Stimulated activated CD4-positive, alpha-beta T cell treated with anti-CD3 and anti-CD28 coated beads, Interleukin-1b, Interleukin-23, amount 100 ng/mL, for 1 hour (primary cell): ENCODE measurements around the gene MYBPC3.

ENCODE experiments used
- DNase-seq, 2 donors: peaks; one replicate each; pipeline ENCODE4 v3.0.0-alpha.2; 2020; ENCODE audit warnings: low read depth in 2 of 2

MYBPC3 gene

DNA sequence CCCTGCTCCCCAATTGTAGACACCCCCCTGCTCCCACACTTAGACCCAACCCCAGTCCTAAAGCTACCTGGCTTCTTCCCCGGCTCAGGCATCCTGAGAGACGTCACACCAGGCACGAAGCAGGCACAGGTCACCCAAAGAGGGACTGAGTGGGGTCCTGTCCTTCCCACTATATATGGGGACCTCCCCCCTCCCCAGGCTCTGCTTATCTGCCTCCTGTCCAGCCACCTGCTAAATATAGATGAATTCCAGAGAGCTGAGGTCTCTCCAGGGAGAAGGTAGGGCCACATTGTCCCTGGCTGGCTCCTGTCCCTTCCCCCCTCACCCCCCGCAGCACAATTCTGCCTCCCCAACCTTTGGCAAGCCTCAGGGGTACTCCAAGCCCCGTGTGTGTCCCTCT lies at the start of gene MYBPC3:
Gene MYBPC3 (minus strand): TSS at position 147 of the 400 bp plus-strand sequence. CDS start 55 bp downstream, at position 92.
- DNase-seq: no peak

DNA sequence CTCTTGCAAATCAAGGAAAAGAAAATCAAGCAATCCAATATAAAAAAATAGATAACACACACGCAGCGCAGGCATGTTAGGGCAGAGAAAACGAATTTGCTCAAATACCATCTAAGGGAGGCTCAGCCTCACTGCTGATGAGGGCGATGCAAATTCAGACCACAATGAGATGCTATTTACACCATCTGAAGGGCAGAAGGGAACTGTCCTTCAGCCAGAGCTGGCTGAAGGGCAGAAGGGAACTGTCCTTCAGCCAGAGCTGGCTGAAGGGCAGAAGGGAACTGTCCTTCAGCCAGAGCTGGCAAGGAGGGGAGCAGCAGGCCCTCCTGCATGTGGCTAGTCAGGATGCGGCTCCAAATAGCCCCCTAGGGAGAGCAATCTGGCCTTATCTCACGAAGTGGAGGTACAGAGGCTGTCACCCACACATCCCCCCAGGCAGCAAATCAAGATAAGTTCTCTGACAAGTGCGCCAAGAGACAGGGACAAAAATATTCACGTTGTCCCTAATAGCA lies 48.3 kb upstream of the MYBPC3 start:
- no peak for DNase-seq

GRCh38 chr11:47399860-47400767 lies 47.6 kb upstream of the MYBPC3 start:
- DNase-seq: no peak

- no peak for DNase-seq
Measured at GRCh38 chr11:47398551-47398950, 46.0 kb upstream of the MYBPC3 start.

DNA sequence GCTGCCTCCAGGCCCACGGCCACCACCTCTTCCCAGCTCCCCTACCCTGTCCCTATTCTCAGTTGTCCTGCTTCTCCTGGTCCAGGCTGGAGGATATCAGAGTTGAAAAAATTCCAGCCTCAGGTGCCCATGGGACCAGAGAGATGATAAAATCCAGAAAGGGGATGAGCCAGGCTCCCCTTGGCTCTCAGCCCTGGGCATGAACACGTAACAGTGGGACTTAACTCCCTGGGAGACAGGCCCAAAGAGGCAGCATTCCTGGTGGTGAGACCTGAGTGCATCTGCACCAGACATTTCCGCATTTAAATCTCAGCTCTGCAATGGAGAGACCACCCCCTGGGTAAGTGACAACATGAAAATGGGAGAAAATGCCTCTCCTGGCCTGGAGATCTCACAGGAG lies 45.5 kb upstream of the MYBPC3 start:
- no peak for DNase-seq

- DNase-seq: no peak
Measured at GRCh38 chr11:47396049-47396320, 43.5 kb upstream of the MYBPC3 start.

DNA sequence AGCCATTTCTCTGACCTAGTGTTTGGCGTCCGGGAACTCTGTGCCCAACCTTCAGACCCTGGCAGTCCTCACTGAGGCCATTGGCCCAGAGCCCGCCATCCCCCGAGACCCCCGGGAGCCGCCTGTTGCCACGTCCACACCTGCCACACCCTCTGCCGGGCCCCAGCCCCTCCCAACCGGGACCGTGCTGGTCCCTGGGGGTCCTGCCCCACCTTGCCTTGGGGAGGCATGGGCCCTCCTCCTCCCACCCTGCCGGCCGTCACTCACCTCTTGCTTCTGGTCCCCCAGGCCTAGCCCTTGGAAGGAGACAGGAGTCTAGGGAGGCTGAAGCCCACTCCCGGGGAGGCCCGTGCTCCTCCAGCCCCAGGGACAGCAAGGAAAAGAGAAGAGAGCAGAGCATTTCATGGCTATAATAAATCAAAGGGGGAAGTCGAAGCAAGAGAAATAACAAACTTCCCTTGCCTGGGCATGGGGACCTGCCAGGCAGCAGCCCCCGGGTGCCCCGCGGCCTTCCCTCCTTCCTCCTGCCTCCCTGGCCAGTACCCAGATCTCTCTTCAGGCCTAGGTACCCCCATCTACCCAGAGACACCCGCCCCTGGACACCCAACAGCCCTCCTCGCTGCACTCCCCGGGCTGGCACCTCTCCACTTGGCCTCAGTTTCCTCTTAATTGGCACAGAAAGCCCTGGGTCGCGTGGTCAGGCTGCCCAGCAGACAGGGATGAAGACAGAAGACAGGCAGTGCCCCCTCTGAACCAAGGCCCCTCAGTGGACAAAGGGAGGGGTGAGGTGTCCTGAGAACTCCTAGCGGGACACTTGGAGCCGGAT lies 42.9 kb upstream of the MYBPC3 start:
- no peak for DNase-seq

DNA sequence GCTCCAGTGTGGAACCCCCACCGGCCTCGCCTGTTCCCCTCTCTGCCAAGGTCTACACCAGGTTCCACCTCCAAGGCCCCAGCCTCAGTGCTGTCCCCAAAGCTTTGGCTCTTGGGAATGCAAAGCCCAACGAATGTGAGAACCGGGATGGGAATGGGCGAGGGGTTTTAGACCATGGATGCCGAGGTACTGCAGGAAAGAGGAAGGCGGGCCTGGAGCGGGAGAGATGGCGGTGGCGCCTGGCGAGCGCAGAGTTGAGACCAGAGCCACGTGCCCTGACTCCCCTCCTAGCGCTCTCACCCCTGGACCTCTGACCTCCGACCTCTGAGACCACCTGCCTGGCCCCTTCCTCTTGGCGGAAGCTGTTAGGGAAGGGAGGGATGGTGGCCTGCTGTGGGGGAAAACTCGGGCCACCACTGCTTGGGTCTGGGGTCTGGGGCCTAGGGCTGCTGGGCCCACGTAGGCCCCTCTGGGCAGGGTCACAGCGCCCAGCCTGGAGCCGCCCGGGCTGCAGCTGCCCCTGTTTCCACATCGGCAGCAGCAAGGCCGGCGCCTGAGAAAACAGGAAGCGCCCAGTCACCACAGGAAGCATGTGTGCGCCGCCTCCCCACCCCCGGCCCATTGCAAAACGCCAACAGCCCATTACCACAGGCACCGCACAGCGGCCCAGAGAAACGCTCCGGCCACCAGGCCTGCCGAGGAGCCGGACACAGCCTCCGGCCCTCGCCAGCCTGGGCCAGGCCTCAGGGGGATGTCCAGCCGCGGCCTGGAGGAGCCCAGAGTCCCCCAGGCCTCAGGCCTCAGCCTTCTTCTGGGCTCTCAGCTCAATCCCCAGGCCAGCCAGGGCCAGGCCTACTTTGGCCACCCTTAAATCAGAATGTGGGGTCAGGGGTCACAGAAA lies 42.1 kb upstream of the MYBPC3 start:
- peak in 1 of 2 donors; percentile 23 for DNase-seq

DNA sequence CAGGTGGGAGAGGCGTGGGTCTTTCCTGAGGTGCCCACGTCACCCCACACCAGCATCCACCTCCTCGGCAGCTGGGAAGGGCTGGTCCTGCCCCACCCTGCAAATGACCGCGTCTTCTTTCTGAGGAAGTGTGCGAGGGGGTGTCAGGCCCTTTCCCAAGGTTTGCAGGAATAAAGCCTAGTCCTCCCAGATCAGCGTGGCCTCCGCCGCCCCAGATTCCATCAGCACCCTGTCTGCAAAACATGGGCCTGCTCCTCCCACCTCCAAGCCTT lies 41.5 kb upstream of the MYBPC3 start:
- DNase-seq: no peak

DNA sequence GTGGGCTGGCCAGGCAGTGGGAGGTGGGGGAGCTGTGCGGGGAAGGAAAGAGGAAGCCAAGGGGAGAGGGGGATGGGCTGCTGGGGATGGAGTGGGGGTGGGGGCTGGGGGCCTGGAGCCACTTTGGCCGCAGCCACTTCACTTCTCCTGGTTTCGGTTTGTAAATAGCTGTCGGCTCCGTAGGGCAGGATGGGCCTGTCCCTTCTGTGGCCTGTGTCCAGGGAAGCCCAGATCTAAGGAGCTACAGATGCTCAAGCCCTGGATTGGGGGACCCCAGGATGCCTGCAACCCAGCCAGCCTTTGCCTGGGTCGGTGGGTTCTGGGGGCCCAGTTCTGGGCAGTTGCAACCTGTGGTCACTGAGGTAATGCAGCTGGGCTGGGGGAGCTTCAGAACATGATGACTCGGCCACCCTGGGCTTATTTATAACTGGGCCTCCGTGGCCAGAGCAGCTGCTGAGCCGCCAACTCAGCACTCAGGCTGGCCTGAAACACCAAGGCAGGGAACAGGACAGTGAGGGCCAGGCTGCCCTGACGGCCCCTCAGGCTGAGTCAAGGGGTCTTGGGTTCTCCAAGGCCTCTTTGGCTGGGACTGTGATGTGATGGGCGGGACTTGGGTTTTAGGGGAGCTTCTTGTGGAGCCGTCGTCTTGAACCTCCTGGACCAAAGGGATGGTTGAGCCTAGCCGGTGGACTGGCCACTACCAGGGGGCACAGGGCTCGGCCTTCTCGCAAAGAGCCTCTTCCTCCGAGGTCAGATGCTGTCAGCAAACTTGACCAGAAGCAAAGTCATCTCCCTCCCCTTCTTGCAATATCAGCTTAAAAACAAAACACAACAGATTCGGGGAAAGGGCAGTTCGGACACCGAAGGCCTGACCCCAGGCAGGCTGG lies 40.9 kb upstream of the MYBPC3 start:
- no peak for DNase-seq

GRCh38 chr11:47392546-47393162 lies 40.2 kb upstream of the MYBPC3 start:
- DNase-seq: no peak

DNA sequence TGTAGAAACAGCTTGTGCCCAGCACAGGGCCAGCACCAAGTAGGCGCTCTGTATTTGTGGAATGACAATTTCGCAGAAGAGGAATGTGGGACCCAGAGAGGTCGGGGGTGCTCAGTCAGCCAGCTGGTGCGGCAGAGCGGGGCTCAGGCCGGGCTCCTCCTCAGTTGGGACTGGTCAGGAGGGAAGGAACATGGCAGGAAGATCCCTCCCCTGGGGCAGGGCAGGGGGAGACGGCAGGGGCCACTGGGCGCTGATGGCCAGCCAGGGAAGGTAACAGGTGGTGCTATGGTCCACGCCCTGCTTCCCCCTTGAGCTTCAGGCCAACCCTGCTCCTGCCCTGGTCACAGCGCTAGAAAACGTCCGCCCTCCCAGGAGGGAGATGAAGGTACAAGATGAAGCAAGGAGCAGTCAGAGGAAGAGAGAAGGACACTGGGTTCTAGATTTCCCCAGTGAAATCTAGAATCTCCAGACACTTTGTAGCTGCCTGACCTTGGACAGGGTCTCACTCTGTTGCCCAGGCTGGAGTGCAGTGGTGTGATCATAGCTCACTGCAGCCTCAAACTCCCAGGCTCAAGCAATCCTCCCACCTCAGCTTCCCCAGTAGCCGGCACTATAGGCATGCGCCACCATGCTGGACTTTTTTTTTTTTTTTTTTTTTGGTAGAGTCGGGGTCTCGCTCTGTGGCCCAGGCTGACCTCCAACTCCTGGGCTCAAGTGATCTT lies 39.4 kb upstream of the MYBPC3 start:
- no peak for DNase-seq

GRCh38 chr11:47391077-47391583 lies 38.6 kb upstream of the MYBPC3 start:
- DNase-seq: no peak

DNA sequence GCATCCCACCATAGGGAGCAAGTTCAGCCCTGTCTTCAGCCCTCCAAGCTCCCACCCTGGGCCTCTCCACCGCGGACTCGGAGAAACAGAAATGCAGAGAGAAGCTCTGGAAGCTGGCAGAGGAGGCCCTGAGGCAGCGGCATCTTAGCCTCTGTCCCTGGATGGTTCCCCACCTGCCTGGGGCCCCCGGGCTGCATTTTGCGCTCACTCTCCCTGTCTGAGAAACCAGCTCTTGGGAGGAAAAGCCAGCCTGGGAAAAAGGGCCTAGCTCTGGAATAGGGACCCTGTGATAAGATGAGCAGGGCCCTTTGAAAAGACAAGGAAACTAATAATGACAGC lies 37.9 kb upstream of the MYBPC3 start:
- DNase-seq: no peak

DNA sequence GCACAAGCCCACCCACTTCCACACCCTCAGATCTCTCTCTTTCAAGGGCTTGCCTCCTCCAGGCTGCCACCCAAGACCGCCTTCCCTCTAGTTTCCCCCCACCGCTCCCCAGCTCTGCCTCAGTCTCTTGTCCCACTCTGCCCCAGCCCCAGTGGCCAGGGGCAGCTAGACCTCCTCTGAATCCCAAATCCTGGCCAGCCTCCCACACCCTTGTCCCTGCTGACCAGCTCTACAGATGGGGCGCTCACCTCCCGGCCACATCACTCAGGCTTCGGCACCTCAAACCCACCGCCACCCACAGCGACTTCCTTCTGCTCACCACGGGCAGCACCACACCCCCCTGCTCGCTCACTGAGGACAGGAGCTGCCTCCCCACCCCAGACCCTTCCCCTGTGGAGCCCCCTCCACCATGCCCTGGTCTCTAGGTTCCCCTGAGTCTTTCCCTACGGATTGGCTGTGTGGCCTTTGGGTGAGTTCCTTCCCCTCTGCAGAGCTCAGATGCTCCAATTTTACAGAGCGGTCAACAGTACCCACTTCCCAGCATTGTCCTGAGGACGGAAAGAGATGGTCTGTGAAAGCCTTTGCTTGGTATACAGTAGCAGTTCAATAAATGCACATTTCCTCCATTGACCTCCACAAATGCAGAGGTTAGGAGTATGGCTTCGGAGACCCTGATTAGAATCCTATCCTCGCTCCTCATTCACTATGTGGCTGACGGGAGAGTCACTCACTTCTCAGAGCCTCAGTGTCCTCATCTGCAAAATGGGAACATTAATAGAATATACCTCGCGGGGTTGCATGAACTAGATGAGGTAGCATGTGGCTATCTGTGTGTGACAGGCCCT lies 37.3 kb upstream of the MYBPC3 start:
- no peak for DNase-seq

- no peak for DNase-seq
Measured at GRCh38 chr11:47388697-47389576, 36.4 kb upstream of the MYBPC3 start.

GRCh38 chr11:47387944-47388696 lies 35.6 kb upstream of the MYBPC3 start:
- DNase-seq: no peak
